GM18519 (cell line): ENCODE data around the gene CLCN7.

Source experiments
- ATAC-seq: cut with Tn5 transposase; IDR thresholded peaks from one replicate; pipeline ENCODE4 v1.9.1; 2021; ENCODE audit warnings: mild to moderate bottlenecking, moderate library complexity; ENCODE audit not compliant: unreplicated experiment, low FRiP score

CLCN7 gene

DNA sequence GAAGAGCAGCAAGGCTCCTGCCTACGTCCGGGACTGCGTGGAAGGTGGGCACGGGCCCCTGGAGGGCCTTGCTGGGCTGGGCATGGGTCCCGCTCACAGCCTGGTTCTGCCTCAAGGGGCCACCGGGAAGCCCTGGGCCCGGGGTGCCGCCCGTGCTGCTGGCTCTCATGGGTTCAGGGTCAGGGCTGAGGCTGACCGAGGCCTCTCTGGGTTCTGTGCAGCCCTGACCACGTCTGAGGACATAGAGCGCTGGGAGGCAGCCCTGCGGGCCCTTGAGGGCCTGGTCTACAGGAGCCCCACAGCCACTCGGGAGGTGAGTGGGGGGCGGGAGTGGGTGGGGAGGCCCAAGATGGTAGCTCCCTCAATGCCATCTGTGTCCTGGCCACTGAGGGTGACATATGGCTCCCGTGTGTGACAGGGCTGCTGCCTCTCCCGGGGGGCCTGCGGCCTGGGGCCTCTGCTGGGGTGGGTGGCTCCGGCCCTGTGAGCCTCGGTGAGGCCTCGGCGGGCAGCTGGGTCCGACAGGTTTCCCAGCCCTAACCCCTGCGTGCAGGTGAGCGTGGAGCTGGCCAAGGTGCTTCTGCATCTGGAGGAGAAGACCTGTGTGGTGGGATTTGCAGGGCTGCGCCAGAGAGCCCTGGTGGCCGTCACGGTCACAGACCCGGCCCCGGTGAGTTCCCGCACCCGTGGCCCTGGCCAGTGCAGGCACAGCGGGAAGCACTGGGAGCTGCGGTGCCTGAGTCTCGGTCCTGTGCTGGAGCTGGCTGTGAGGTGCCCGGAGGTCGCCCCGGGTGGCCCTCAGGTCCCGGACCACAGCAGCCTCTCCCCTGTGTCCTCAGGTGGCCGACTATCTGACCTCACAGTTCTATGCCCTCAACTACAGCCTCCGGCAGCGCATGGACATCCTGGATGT lies 27.5 kb upstream of the CLCN7 start:
- ATAC-seq = no peak

DNA sequence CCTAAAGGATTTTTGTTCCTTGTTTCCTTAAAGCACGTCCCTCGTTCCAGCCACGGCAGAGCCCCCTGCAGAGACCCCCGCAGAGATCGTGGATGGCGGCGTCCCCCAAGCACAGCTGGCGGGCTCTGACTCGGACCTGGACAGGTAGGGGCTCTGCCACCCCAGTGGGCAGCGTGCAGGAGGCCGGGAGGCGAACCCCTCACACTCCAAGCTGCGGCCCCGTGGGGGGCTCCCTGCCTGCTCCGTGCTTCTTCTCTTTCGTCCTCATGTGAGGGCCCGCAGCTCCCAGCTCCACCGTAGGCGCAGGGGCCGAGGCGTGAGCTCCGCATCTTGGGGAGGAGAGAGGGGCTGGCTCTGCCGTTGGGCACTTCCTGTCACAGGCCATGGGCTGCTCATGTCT lies 26.8 kb upstream of the CLCN7 start:
- ATAC-seq = no peak

DNA sequence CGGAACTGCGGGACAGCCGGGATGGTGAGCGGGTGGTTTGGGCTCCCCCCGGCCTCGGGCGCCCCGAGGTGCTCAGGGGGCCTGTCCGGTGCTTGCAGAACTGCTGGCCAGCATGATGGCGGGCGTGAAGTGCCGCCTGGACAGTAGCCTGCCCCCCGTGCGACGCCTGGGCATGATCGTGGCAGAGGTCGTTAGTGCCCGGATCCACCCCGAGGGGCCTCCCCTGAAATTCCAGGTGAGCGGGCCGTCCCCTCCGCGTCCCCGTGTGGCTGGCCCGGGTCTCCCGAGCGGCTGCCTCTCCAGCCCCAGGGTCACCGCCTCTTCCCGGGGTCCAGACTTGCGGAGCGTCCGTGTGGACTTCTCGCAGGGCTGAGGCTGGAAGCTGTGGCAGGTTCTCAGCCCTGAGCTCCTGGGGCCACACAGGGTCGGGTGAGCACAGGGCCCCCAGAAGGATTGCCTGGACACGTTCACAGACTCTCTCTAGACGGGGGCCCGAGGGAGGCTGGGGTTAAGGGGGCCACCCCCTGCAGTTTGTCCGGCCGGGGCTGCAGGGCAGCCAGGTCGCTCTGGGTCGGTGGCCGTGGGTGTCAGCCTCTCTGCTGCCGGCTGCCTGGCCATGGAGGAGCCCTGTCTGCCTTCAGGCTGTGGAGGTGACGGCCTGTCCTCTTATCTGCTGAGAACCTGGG lies 25.8 kb upstream of the CLCN7 start:
- ATAC-seq = no peak

DNA sequence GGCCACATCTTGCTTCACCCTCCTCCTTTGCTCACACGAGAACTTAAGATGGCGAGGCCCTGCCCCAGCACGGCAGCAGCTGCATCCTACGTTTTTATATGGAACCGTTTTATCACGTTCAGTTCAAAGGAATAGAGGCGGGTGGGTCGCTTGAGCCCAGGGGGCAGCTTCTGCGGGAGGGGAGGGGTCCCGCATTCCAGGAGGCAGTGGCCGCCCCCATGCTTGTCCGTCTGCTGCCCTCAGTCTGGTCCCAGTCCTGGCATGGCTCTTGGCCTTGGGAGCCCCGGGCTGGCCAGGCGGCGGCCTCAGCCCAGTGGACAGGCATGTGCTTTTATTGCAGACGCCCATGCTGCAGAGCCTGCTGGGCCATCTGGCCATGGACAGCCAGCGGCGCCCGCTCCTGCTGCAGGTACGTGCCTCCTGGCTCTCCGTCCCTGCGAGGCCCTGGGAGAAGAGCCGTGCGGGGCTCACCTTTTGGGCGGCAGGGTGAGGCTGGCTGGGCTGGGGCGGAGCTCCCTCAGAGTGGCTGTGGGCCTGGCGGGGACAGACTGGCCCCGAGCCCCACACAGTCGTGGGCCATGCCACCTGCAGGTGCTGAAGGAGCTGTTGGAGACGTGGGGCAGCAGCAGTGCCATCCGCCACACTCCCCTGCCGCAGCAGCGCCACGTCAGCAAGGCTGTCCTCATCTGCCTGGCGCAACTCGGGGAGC lies 25.1 kb upstream of the CLCN7 start:
- no peak for ATAC-seq

DNA sequence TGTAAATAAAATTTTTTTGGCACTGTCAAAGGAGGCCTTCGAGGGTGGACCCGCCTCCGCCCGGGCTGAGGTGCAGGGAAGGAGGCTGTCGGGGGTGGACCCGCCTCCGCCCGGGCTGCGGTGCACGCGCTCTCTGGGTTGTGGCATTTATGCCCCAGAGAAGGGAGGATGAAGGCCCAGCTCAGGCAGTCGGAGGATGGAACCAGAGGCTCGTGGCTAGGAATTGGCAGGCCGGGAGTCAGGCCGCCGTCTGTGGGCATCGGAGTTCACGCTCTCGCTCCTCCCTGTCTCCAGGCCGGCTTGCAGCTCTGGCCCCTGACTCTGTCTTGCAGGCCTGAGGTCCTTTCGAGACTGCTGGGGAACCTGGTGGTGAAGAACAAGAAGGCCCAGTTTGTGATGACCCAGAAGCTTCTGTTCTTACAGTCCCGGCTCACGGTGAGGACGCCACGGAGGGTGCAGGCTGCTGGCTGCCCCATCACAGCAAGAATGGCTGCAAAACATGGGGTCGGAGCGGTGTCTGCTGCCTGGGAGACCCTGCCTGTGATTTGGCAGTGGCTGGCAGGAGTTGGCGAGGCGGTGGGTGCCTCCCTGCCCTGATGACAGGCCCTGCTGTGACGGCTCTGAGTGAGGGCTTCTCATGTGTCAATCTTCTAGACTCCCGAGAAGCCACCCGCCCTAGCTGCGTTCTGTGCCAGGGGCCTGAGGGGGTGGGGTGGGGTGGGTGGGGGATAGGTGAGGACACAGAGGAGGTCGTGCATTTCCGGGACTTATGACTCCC lies 24.3 kb upstream of the CLCN7 start:
- ATAC-seq = no peak

DNA sequence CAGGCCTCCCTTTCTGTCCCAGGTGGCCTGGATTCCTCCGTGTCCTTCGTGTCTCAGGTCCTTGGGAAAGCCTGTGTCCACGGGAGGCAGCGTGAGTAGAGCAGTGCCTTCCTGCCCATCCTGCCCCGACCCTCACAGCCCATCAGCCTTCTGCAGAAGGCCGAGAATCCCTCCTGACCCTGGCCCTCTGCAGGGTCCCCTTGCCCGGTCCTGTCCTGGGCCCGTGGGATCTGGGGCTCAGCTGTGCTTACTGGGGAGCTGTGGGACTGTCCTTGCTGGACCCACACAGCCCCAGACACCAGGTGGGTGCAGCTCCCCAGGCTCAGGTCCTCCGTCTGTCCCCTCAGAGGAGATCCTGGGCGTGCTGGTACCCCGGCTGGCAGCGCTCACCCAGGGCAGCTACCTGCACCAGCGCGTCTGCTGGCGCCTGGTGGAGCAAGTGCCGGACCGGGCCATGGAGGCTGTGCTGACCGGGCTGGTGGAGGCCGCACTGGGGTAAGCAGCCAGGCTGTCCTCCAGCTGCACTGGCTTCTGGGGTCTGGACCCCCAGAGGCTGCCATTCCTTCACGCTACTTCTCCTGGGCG lies 22.3 kb upstream of the CLCN7 start:
- ATAC-seq = no peak

DNA sequence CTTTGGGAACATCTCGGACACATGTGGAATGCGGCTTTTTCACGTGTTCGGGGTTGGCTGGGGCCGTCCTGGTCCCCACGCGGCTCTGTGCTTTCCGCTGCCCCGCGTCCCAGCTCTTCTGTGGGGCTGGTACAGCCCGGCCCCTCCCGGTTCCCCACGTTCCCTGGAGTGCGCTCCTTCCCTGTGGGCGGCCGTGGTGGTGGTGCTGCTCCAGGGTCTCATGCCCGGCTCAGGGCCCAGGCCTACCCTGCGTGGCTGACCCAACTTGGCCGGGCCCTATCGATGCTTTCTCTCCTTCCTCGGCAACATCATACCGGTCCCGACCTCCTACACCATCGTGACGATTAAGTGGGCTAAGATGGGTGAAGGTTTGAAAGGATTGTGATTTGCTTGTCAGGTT lies 21.6 kb upstream of the CLCN7 start:
- no peak for ATAC-seq

DNA sequence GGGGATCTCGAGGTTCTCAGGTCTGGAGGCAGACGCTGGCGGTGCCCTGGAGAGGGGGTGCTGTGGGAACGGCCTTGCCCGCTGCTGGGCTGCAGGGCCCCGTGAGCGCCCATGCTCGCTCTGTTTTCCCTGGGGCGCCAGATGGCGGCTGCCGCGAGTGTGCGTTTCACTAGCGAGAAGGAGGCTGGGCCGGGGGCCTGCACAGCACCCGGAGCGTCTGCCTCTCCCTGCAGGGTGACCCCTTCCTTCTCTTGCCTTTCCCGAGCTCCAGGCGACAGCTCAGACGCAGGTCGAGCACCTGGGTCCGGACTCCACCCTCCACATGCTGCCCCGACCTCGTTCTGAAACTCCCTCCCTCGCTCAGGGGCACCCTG lies 21.0 kb upstream of the CLCN7 start:
- no peak for ATAC-seq

DNA sequence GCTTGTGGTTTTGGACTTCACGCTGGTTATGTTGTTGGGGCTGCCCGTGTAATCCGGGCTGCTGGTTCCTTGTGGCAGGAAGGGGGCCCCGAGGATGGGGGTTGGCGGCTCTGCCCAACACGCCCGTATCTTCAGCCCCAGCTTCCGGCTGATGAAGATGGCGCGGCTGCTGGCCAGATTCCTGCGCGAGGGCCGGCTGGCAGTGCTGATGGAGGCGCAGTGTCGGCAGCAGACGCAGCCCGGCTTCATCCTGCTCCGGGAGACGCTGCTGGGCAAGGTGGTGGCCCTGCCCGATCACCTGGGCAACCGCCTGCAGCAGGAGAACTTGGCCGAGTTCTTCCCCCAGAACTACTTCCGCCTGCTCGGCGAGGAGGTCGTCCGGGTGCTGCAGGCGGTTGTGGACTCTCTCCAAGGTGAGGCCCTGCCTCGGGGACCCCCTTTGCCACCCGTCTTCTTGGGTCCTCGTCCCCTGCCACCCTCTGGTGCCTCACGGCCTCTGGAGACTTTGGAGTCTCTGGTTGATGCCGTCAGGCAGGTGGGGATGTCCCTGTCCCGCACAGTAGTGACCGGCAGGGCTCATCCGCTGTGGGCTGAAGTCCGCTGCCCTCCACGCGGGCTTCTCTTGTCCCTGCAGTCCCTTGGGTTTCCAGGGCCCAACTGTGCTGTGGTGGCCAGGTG lies 20.5 kb upstream of the CLCN7 start:
- no peak for ATAC-seq

DNA sequence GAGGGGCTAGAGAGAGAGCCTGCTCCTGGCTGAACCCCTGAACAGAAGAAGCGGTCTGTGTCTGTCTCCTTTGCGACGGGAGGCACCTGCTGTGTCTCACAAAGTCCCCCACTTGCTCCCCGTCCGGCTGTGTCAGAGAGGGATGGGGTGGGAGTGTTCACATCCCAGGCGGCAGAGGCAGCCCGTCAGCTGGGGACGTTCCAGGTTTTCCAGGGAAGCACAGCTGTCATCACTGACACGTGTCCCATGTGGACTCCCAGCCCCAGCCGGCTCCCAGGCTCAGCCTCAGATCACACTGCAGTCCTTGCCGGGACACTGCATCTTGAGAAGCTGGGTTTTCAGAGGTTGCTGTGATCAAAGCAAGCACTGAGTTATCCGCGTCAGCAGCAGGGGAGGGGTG lies 19.9 kb upstream of the CLCN7 start:
- ATAC-seq = no peak

DNA sequence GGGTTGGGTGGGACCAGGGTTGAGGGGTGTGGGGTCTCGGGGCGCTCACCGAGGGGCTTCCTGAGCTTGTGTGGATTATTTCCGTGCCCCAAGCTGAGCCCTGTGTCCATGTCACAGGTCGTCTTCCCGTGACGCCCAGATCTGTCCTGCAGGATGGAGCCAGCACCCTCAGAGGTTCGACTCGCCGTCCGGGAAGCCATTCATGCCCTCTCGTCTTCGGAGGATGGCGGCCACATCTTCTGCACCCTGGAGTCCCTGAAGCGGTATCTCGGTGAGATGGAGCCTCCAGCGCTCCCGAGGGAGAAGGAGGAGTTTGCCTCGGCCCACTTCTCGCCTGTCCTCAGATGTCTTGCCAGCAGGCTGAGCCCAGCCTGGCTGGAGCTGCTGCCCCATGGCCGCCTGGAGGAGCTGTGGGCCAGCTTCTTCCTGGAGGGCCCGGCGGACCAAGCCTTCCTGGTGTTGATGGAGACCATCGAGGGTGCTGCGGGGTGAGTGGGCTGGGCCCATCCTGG lies 19.4 kb upstream of the CLCN7 start:
- no peak for ATAC-seq

DNA sequence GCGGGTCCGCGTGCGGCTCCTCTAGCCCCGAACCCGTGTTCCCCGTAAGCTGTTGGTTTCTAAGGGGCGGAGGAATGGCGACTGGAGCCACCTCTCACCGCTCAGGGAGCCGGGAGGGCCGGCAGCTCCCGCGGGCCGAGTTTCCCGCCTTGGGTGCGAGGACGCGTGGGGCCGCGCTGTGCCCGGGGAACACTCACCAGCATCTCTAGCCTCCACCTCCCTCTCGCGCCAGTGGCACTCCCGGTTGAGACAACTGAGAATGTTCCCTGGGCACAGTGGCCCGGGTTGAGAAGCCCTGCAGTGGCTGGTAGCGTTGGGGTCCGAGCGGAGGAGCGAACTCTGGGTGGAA lies 18.9 kb upstream of the CLCN7 start:
- no peak for ATAC-seq

DNA sequence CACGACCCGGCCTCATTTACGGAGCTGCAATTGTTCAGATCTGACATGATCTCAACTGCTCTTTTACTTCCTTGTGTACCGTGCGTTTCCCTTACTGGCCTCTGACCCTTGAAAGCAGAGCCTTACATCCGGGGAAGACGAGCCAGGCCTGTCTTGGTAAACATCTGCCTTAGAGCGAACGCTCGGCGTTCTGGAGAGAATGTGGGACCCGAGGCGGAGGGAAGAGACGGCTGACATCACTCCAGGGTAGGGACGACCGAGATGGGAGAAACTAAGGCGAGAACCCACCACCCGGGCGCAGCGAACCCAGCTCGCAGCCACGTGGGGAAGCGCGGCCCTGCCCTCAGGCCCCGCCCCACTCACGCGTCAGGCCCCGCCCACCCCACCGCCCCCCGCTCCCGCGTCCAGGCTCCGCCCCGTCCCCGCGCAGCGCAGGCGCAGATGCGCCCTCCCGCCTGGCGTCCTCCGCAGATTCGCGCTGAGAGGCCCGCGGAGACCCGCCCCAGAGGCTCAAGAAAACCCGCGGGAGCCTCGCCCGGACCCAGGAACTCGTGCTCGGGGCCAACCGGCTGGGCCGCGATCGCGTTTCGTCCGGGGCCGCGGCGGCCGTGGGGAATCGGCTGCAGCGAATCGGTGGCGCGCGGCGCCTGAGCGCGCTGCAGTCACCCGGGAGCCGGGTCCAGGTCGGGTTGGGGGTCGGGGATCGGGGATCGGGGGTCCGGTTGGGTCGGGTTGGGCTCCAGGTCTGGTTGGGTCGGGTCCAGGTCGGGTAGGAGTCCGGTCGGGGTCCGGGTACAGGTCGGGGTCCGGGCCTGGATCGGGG lies 18.3 kb upstream of the CLCN7 start, which contains the start of gene TELO2:
Gene TELO2 (plus strand): TSS at position 438 of the 823 bp plus-strand sequence. CDS start 922 bp downstream, outside the sequence.
- no peak for ATAC-seq

DNA sequence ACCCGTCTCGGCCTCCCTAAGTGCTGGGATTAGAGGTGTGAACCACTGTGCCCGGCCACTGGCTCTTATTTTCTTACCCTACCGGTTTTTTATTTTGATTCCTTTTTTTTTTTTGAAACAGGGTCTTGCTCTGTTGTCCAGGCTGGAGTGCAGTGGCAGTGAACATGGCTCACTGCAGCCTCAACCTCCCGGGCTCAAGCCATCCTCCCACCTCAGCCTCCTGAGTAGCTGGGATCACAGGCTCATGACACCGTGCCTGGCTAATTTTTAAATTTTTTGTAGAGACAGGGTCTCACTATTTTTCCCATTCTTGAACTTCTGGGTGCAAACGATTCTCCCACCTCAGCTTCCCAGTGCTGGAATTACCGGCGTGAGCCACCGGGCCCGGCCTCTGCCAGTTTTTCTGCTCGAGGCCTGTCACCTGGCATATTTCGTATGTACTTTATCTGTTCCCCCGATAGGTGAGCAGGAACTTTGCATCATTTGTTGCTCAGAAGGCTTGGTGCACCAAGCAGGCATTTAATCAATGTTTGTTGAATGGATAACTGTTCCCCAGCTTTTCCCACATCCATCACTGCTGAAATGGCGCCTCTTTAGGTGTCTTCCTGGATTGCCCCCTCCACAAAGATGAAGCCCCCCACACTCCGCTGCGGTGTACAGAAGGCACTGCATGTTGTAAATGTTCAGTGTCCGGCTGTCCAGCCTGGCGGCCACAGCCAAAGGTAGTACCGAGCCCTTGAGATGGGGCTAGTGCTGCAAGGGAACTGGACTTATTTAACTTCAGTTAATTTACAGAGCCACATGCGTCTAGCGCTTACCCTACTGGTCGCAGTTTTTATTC lies 17.5 kb upstream of the CLCN7 start:
- no peak for ATAC-seq

DNA sequence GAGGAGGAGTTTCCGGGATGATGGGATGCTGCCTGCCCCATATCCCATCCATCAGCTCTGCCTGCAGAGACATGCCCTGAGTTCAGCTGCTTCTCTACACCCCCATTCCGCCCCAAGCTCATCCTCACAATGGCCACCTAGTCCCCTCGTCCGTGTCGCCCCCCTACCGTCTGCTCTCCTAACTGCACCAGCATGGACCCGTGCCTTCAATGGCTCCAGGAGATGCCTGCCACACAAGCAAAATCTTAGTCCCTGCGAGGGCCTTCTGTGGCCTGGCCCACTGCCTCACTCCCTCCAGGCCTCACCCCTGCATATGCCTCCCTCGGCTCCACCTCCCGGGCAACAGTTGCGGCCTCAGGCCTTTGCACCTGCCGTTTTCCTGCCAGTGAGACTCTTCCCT lies 16.5 kb upstream of the CLCN7 start:
- no peak for ATAC-seq

DNA sequence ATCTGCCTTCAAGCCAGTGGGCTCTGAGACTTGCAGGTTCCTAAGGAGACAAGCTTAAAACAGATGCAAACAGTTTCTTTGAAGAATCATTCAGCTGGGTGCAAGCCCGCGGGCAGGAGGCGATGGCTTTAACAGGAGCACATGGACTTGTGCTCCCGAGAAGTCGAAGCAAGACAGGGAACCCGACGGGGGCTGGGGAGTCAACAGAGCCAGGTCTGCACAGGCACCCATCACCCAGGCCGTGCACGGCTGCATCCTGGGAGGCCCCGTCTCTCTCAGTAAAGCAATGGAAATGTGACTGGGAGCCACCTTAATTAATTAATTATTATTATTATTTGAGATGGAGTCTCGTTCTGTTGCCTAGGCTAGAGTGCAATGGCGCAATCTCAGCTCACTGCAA lies 14.2 kb upstream of the CLCN7 start:
- ATAC-seq = no peak

DNA sequence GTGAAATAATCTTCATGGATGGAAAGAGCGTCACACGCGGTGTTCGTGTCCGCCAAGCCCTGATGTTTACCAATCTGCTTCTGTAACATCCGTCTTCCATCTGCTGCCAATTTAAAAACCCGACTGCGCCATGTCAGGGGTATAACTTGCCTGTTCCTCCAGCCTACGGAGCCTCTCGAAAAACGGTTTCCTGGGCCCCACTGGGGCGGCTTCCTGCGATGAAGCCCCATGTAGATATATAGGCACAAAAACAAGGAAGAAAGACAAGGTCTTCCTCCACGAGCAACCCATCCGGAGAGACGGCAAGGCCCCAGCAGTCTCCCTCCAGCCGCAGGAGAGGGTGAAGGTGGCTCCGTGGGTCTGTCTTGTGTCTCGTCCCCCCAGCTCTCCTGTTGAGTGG lies 13.8 kb upstream of the CLCN7 start, which contains the start of gene PTX4:
Gene PTX4 (minus strand): TSS at position 326 of the 400 bp plus-strand sequence. CDS start 35 bp downstream, at position 291.
- ATAC-seq = no peak
